GM12801 (cell line): ENCODE measurements around the gene KIF16B.

ENCODE experiments used
- CTCF ChIP-seq: IDR thresholded peaks from one replicate; pipeline ENCODE4 v1.5.1; 2011; ENCODE audit warnings: control low read depth; ENCODE audit not compliant: insufficient read length; ENCODE audit errors: extremely low read depth

Gene KIF16B

GRCh38 chr20:16573001-16573965 lies at the start of gene KIF16B:
Gene KIF16B, minus strand, starts transcription at chr20:16573448. Its CDS starts 173 bp downstream, at chr20:16573275.
- TF ChIP-seq CTCF, result no peak

GRCh38 chr20:16622501-16622900 lies 49.3 kb upstream of the KIF16B start:
- TF ChIP-seq CTCF, result no peak

GRCh38 chr20:16621435-16622141 lies 48.3 kb upstream of the KIF16B start:
- TF ChIP-seq CTCF, result no peak

GRCh38 chr20:16620961-16621360 lies 47.7 kb upstream of the KIF16B start:
- TF ChIP-seq CTCF, result no peak

GRCh38 chr20:16619953-16620352 lies 46.7 kb upstream of the KIF16B start:
- TF ChIP-seq CTCF, result no peak

GRCh38 chr20:16617056-16617455 lies 43.8 kb upstream of the KIF16B start:
- no peak for TF ChIP-seq CTCF

GRCh38 chr20:16616317-16616716 lies 43.1 kb upstream of the KIF16B start:
- no peak for TF ChIP-seq CTCF
